Stimulated activated CD8-positive, alpha-beta memory T cell treated with anti-CD3 and anti-CD28 coated beads, Interleukin-2, amount 100 ng/mL, for 48 hours (primary cell): ENCODE data around the gene TADA2B.

Source experiments
- DNase-seq, 2 donors: peaks; one replicate each; pipeline ENCODE4 v3.0.0-alpha.2; 2020; ENCODE audit warnings: low read depth in 2 of 2

TADA2B gene

DNA sequence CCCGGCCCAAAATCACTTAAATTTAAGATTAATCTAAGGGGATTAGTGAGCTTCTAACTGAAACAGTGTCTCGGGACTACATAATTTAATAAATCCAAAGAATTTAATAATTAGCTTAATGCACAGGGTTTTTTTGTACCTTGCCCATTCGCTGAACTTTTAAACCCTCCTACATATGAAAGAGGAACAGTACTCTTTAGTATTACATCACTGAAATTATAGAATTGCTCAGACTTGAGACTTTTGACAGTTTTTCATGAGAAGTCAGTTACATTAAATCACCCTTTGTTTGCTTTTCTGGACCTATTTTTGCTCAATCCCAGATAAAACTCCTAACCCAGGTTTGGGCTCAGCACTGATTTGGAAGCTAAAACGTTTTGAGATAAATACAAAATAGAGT is 2.4 kb upstream of the TADA2B start:
- no peak for DNase-seq

DNA sequence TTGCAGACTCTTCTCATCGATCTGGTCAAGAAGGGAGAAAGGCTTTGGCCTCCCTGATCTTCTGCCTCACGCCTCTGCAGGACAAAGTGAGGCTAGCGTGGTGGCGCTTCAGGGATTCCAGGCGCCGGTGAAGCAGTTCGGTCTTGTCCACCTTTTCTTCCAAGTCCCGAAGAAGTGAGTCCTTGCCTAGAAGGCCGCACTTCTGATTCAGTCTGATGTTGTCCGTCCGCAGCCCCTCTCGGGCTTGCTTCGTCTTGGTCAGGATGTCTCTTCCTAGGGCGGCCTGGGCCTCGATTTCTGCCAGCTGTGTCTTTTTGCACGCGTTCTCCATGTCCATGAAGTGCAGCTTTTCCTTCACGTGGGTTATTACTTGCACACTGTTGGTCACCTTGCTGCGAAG is 1.9 kb upstream of the TADA2B start:
- no peak for DNase-seq

DNA sequence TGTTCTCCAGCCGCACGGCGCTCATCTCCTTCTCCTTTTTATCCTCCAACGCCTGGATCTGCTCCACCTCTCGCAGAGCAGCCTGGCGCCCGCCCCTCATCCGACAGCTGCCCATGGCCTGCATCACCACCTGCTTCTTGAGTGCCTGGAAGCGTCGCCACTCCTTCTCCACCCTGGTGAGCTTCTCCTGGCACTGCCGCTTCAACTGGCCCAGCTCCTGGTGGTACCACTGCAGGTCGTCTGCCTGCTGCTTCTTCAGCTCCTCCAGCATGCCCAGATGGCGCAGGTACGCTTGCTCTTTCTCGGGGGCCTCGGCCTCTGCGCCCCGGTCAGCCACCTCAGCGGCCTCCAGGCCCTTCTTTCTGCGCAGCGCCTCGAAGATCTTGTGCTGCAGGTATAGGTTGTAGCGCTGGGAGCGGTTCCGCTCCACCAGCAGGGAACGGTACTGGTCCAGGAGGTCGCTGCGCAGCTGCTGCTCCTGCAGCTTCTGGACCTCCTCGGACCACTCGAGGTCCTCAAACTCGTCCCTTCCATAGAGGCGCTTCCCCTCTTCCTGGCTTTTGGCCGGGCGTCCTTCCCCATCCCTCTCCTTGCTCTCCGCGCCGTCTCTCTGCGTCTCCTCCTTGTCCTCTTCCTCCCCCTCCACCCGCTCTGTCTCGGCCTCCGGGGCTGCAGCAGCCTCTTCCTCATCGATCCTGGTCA is 1.2 kb upstream of the TADA2B start:
- DNase-seq: no peak

DNA sequence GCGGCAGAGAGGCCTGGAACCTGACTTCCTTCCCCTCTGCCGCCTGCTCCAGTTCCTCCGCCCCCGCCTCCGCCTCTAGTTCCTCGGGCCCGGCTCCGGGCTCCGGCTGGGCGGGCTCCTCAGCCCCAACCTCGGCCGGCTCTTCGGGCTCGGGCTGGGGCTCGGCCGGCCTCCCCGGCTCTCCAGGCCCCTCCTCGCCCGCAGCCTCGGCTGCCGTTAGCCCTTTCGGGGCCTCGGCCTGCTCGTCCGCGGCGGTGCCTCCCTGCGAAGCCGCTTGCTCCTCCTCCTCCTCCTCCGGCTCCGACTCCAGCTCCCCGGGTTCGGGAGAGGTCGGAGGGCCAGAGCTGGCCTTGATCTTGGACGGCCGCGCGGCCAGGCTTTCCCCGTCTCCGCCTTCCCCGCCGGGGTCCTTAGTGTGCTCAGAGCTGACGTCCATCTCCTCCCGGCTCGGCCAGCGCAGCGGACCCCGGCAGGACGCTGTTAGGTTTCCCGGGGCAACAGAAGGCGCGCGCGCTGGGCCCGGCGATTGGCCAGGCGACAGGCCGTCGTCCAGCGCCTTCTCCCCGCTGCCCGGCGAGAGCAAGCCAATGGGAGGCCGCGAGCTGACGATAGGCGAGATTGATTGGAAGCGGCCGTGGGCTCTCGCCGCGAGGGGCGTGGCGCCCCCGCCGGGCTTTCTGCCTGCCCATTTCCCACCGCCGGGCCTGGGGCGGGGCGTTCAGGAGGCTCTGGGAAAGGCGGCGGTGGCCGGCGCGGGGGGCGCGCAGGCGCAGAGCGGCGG is 479 bp upstream of the TADA2B start:
- peak; percentile 89 to 93 for DNase-seq

DNA sequence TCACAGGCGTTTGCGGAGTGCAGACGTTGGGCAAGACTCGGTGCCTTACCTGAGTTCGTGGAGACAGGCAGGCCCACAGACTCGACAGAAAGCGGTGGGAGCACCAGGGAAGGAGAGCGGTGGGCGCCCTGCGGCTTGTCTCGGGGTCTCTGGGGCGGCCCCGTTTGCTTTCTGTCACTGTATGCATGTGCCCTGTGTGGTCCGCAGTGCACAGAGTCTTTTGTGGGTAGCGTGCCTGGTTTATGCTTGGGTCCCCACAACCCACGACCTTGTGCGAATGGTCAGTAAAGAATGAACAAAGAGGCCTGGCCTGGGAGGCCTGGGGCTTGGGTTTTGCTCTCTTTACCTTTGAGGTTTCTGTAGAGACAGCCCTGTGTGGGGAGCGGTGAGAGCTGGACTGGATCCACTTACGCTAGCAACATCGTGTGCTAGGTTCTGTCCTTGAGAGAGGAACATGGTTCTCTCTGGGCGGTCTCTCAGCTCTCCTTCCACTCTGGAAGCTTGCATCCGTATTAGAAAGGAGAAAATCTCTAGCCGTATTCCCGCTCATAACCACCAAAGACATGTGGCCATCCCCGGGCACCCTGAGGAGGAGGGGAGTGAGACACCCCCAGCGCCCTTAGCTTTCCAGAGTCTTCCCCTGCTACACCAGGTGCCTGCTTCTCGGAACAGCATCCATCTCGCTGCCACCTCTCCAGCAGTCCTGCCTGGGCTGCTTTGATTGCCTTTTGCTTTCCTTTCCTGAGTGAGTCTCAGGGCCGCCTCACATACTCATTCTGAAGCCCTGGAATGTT is 1.2 kb downstream of the TADA2B start:
- DNase-seq: no peak

DNA sequence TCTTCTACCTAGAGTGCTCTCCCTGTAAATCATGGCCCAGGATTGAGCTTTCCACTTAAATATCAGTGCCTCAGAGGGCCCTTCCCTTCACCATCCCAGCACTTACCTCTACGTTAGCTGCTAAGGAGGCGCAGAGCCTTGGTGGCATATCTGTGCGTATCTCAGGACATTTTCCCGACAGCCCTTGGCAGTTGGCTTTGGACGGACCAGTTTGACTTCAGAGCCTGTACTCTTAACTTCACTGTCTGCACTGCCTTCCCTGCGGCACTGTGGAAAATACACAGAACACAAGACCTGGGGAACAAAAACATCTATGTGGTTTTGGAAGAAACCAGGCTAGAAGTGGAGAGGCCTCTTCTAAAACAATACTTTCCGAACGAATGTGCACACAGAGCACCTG is 2.4 kb downstream of the TADA2B start:
- no peak for DNase-seq

DNA sequence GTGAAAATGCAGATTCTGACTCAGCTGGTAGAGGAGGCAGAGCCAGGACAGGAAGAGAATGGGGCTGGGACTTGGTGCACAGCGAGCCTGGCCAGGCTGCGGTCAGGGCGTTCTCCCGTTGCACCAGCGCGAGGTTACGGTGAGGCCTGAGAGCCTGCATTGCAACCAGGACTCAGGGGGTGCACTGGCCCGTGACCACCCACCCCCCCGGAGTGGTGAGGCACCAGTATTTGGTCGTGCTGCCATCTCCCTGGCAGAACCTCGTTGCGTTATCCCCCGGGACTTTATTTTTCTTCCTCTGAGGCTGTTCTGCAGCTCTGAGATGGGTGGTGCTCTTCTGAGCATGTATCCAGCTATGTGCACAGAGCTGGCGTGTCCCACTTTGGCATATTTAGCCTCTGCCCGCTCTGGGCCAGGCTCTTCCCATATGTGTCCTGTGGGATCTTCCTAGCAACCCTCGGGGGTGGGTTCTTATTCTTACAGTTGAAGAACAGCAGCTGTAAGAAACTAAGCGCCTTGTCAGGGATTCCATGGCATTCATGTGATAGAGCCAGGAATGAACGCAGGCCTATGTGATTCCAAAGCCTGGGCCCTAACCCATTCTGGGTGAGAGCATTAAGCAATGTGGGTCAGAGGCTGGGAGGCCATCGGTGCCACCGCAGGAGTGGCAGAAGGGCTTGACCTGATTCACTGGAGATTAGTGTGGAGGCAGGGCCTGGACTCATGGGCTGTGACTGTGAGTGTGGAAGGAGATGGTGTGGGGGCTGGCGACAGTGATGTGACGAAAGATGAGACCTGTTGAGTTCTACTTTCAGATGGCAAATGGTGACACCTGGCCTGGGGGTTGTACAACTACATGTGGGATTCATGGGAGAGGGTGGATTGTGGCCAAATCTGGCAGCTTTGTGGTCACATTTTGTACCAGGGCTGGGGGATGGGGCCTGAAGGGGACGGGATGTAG is 3.1 kb downstream of the TADA2B start:
- DNase-seq: no peak

DNA sequence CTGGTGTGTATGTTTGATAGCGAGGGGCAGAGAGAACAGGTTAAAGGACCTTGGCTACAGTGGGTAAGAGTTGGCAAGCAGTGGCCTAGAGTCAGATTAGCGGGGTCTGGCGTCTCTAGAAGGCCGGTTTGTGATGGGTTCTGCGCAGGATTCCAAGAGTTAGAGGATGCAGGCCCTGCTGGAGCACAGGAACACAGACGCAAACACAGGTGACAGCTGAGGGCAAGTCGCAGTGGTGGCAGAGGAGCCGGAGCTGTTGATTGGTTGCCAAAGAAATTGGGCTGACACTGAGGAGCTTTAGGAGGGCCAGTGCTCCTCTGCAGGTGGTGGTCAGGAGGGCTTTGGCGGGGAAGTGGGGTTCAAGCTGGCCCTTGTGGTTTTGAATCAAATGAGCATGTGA is 3.8 kb downstream of the TADA2B start:
- DNase-seq: no peak

DNA sequence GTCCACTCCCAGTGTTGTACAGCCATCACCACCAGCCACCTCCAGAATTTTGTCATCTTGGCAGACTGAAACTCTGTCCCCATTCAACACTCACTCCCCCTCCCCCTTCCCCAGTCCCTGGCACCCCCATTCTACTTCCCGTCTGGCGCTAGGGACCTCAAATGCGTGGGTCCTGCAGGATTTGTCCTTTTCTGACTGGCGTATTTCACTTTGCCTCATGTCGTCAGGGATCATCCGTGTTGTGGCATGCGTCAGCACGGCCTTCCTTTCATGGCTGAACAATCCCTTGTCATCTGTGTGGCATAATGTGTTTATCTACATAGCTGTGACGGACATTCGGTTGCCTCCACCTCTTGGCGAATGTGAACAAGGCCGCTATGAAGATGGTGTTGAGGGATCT is 5.5 kb downstream of the TADA2B start:
- no peak for DNase-seq

DNA sequence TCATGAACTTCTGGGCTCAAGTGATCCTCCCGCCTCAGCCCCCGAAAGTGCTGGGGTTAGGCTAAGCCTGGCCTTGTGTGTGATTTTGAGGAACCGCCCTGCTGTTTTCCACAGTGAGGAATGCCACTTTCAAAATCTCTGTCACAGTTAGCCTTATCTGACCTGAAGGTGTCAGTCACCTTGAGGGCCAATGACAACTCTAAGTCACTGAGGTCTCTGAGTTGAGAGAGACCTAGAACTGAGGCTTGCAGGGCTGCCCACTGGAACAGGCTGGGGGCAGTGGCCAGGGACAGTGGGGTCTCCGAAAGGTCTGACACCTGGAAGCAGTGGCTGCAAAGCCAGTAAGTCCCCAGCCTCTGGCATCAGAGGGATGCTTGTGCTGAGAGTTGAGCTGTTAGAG is 6.1 kb downstream of the TADA2B start:
- no peak for DNase-seq

DNA sequence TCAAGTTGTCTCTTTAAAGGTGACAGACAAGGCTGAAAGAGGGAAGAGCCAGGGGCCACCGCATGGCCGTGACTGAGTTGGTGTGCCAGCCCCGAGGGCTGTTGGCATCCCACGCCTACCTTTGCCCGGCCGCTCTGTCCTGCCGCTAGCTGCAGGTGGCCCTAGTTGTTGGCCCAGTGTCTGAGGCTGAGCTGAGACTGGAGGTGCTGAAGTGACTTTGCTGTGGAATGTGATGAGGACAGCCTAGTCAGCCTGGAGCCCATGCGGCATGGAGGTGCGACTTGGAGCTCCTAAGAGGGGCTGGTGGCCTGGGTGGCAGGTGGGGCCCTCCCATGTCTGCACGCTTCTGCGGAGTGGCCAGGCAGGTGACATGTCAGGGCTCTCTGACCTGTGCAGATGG is 6.6 kb downstream of the TADA2B start:
- DNase-seq: no peak

DNA sequence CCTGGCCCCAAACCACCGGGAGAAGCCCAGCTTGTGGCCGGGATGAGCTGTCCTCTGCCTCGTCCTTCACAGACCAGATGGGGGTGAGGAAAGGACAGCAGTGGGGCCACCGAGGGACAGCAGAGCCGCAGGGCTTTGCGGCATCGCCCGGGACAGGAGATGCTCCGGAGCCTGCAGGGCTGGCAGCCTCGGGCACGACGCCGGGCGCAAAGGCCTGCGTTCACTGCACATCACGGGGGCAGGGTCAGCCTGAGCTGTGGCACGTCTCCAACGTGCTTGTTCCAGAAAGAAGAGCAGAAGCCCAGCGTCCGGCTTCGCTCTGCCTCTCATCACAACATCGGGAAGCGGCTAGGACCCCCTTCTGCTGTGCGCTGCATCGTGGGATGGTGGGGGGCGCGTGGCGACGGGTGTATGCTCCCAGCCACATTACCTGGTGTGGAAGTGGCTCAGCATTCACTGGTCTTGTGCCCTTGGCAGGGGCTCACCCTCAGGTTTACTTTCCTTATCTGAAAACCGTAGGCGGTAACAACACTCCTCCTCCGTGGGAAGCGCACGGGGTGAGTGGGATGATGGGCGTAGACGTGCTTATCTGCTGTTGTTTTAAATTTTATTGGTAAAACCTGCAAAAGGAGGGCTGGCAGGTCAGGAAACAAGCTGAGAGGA is 7.4 kb downstream of the TADA2B start:
- DNase-seq: no peak

DNA sequence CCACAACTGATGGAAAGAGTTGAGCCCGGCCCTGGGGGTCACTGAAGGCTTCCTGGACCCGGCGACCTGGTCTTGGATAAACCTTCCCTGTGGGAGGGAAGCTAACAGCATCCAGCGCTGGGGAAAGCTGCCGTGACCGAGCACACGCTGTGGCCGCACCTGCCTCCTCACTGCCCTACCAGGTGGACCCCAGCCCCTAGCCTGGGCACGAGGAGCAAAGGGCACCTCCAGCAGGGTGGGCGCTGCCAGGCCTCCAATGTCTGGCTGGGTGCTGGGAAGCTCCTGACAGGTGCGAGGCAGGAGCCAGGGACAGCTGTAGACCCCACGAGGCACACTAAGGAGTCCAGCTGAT is 7.9 kb downstream of the TADA2B start:
- DNase-seq: no peak

DNA sequence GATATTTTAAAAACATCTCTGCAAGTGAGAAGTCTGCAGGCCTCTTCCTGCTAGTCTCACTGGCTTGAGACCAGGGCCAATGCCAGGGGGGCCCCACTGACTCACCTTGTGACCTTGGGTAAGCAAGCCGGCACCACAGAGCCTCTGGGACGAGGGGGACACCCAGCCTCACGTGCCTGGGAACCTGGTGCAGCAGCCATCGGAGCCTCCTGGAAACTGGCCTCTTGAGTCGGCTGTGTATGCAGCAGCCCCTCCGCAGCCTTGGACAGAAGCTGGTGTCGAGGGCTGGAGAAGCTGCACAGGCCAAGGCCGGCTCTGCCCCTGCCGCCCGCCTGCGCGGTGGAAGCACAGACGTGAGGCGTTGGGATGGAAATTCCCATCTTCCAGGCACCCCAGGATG is 8.7 kb downstream of the TADA2B start:
- no peak for DNase-seq

DNA sequence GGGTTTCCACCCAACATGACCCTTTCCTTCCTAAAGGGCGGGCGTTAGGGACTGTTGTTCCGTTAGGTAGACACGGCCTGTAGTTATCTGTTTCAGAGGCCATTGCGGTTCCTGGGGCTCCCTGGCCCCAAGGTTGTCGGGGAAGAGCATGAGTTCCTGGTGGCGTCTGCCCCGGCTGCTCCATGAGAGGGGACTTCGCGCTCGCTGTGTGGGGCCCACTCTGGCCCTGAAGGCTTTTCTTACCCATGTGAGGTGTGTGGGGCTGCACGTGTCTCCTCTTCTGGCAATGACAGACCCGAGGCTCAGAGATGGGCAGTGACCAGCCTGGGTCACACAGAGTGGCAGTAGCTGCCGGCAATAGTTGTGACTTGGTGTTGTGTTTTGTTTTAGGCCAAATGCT is 9.1 kb downstream of the TADA2B start:
- DNase-seq: no peak

DNA sequence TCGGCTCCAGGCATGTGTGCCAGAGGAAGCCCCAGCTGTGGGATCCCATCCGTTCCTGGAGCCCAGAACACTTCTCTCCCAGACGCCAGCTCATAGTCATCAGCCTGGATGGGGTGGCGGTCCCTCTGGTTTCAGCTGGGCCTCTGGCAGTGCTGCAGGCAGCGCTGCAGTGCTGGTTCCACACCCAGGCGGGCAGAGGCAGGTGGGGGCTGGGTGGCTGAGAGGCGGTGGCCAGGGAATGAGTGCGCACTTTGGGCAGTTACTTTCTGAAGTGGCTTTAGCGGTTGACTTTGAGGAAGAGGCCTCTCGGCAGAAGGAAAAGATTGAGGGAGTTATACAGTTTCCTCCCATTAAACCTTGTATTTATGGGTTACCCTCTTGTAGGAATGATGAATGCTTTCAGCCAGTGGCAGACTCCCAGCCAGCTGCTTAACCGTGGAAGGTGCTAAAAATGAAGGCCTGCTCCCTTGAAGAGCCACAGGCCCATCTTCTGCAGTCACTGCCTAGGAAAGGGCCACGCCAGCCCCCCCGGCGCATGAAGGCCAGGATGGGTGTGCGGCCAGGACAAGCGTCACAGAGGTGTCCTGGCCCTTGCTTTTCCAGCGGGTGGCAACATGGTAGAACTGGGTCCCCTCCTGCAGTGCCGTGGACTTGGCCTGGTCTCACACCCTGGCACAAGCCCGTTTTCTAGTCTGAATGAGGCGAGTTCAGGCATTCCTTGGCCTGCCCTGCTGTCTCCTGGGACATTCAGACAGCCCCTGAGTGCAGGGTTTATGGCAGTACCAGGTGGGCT is 9.9 kb downstream of the TADA2B start:
- DNase-seq: no peak

DNA sequence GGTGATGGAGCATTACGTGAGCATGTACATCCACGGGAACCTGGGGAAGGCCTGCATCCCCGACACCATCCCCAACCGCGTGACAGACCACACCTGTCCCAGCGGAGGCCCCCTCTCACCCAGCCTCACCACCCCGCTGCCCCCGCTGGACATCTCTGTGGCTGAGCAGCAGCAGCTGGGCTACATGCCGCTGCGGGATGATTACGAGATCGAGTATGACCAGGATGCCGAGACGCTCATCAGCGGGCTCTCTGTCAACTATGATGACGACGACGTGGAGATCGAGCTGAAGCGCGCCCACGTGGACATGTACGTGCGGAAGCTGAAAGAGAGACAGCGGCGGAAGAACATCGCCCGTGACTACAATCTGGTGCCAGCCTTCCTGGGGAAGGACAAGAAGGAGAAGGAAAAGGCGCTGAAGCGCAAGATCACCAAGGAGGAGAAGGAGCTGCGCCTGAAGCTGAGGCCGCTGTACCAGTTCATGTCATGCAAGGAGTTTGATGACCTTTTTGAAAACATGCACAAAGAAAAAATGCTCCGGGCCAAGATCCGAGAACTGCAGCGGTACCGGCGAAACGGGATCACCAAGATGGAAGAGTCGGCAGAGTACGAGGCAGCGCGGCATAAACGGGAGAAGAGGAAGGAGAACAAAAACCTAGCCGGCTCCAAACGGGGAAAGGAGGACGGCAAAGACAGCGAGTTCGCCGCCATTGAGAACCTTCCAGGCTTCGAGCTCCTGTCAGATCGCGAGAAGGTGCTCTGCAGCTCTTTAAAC is 11.1 kb downstream of the TADA2B start:
- DNase-seq: no peak

DNA sequence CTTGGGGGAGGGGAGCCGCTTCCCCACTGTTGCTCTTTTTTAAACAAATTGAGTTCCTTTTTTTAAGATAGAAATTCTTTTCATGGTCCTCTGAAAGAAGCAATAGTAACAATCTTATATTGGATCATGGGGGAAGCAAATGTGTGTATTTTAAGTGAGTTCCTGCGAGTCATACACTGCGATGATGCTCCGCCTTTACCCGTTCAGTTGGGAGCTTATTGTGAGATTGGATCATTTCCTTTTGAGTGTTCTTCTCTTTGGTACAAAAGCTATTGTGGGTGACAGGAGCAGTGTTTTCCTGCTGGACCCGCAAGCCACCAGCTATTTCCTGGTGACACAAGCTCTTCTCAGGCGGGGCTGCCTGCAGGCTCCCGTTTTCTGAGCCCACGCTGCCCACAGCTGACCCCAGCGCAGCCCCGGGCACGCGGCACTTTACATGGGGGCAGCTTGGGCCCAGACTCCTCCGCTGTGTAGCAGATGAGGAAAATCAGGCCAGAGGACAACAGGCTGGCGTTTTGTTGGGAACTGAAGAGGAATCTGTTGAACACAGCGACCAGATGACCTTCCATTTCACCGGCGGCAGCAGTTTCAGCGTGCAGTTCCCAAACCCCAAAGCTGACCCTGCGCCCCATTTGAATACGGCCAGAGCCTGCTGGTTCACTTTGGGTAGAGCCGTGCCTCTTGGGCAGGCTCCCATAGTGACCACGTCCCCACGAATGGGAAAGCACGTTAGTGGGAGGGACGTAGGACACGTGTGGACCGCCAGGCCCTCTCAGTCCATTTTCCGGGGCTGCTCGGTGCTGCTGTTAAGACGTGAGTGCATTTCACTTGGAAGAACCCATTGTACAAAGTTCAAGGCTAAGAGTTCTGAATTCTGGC is 12.2 kb downstream of the TADA2B start:
- DNase-seq: no peak

DNA sequence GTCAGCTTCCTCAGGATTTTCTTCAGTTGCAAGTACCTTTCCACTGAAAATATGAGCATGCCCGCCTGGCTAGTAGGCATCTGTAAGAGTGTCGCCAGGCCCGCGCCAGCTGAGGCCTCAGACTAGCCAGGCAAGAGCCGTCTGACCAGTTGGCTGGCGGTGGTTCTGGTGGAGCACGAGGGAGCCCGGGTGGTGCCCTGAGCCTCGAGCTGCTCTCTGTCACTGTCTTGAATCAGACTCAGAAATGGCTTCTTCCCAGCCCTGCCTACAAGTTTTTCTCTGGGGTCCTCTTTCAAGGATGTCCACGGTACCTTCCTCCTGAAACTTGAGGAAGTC is 12.8 kb downstream of the TADA2B start:
- no peak for DNase-seq
